GM10266 (cell line): ENCODE data around the gene POLDIP3.
"Not testable (repeated sequence)": the region's sequence is repeated elsewhere in the genome, so short reads cannot be mapped to it uniquely, and the experiment has no call there.

Source experiments
- DNase-seq: peaks from one replicate; pipeline ENCODE4 v3.0.0; 2012; ENCODE audit errors: extremely low spot score
- CTCF ChIP-seq: IDR thresholded peaks from 2 replicates; pipeline ENCODE4 v1.5.1; 2012; ENCODE audit warnings: mild to moderate bottlenecking, low read depth; ENCODE audit not compliant: control insufficient read depth, insufficient read depth; ENCODE audit errors: missing control alignments

POLDIP3 gene

GRCh38 chr22:42622061-42622710 lies 7.5 kb upstream of the POLDIP3 start:
- no peak for TF ChIP-seq CTCF

GRCh38 chr22:42621505-42622002 lies 6.9 kb upstream of the POLDIP3 start:
- DNase-seq = peak; percentile 89
- TF ChIP-seq CTCF = peak; percentile 92

More at GRCh38 chr22:42622061-42622710, 7.5 kb upstream of the POLDIP3 start:
- DNase-seq = no peak

- DNase-seq = no peak
- TF ChIP-seq CTCF = no peak
Observed at GRCh38 chr22:42620084-42620483, 5.4 kb upstream of the POLDIP3 start.

GRCh38 chr22:42619261-42620063 lies 4.8 kb upstream of the POLDIP3 start:
- TF ChIP-seq CTCF = no peak
- DNase-seq = no peak

- DNase-seq = no peak
- TF ChIP-seq CTCF = no peak
Observed at GRCh38 chr22:42617155-42617983, 2.7 kb upstream of the POLDIP3 start.

GRCh38 chr22:42615860-42616175 lies 1.1 kb upstream of the POLDIP3 start:
- not testable (repeated sequence) for DNase-seq

- TF ChIP-seq CTCF = no peak
Observed at GRCh38 chr22:42615092-42615859, 593 bp upstream of the POLDIP3 start.

More at GRCh38 chr22:42615092-42615859, 593 bp upstream of the POLDIP3 start:
- DNase-seq = peak; percentile 93
